ENCODE results near the gene SYNC.
A peak's percentile ranks its signal among the peaks of the same experiment; 100 is the strongest.

Gene SYNC

GRCh38 chr1:32702599-32703478 lies at the start of gene SYNC:
Gene SYNC, minus strand, starts transcription at chr1:32702770. Its CDS starts 110 bp downstream, at chr1:32702660.
- peaks cover 54% of the 10 kb centered on the region for H3K4me1 ChIP-seq (ENCODE audit: control insufficient read depth, insufficient read depth, low read length)
- H3K9me3 ChIP-seq (ENCODE audit: control insufficient read depth, low read length): no peaks in the 10 kb centered on the region
- peak within 1 kb of the TSS; percentile 89 for H3K9ac ChIP-seq (ENCODE audit: low read length)
- no peaks in the 10 kb centered on the region for H3K36me3 ChIP-seq (ENCODE audit: control insufficient read depth, insufficient read depth, low read length, severe bottlenecking)
- H3K27me3 ChIP-seq (replicated peaks; ENCODE audit: control insufficient read depth, insufficient read depth, low read length): no peaks in the 10 kb centered on the region
- peak within 1 kb of the TSS; percentile 92 for H3K4me3 ChIP-seq (ENCODE audit: low read length)
- DNase-seq (ENCODE audit: low read depth): peak; percentile 90

DNA sequence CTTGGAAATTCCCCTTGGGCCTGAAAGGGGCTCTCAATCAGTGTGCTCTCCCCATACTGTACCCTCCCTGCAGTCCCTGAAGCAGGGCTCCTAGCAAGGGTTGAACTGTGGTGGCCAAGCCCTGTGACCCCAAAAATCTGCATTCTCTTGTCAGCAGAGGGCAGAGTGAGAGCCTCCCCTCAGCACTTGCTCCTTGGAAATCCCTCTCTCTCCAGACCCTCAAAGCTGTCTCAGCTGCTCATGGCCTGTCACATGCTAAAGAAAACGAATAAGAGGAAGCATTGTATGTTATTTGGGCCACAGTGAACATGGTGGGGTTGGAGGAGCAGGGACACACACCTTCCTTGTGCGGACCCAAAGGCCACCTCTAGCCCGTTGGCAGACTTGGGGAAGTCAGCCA lies 47.2 kb upstream of the SYNC start:
- no peaks in the 10 kb centered on the region for H3K27me3 ChIP-seq (replicated peaks; ENCODE audit: control insufficient read depth, insufficient read depth, low read length)
- H3K4me3 ChIP-seq (ENCODE audit: low read length): no peak overlapping the region
- peaks cover 9% of the 10 kb centered on the region for H3K4me1 ChIP-seq (ENCODE audit: control insufficient read depth, insufficient read depth, low read length)
- no peak overlapping the region for H3K9ac ChIP-seq (ENCODE audit: low read length)
- H3K9me3 ChIP-seq (ENCODE audit: control insufficient read depth, low read length): no peaks in the 10 kb centered on the region
- no peaks in the 10 kb centered on the region for H3K36me3 ChIP-seq (ENCODE audit: control insufficient read depth, insufficient read depth, low read length, severe bottlenecking)
- no peak for DNase-seq (ENCODE audit: low read depth)

- DNase-seq (ENCODE audit: low read depth): no peak
Measured at GRCh38 chr1:32749332-32749731, 46.8 kb upstream of the SYNC start.

GRCh38 chr1:32748926-32749325 lies 46.4 kb upstream of the SYNC start:
- Histone ChIP-seq H3K4me3 (ENCODE audit: low read length) (no peak overlapping the region), H3K36me3 (ENCODE audit: control insufficient read depth, insufficient read depth, low read length, severe bottlenecking) (no peaks in the 10 kb centered on the region), H3K9me3 (ENCODE audit: control insufficient read depth, low read length) (no peaks in the 10 kb centered on the region), H3K27me3 (replicated peaks; ENCODE audit: control insufficient read depth, insufficient read depth, low read length) (no peaks in the 10 kb centered on the region), H3K9ac (ENCODE audit: low read length) (no peak overlapping the region), H3K4me1 (ENCODE audit: control insufficient read depth, insufficient read depth, low read length) (peaks cover 4% of the 10 kb centered on the region)
- no peak for DNase-seq (ENCODE audit: low read depth)

More at GRCh38 chr1:32749332-32749731, 46.8 kb upstream of the SYNC start:
- H3K4me3 ChIP-seq (ENCODE audit: low read length): no peak overlapping the region
- H3K4me1 ChIP-seq (ENCODE audit: control insufficient read depth, insufficient read depth, low read length): peaks cover 7% of the 10 kb centered on the region
- H3K36me3 ChIP-seq (ENCODE audit: control insufficient read depth, insufficient read depth, low read length, severe bottlenecking): no peaks in the 10 kb centered on the region
- H3K27me3 ChIP-seq (replicated peaks; ENCODE audit: control insufficient read depth, insufficient read depth, low read length): no peaks in the 10 kb centered on the region
- no peak overlapping the region for H3K9ac ChIP-seq (ENCODE audit: low read length)
- H3K9me3 ChIP-seq (ENCODE audit: control insufficient read depth, low read length): no peaks in the 10 kb centered on the region

DNA sequence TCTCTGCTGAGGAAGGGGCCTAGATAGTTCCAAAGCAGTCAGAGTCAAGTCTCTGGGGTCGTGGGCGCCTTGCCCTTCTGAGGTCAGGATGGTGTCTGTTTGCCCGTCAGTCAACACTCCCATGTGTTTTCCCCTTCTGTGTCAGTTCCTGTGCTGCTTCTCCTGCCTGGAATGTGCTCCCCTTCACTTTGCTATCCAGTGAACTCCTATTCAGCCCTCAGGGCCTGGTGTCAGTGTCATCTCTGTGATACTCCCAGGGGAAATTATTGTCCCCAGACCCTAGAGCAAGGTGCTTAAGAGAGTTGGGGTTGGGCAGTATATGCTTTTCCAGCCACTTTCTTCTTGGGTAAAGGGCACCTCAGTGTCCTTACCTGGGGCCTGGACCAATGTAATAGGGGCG lies 45.8 kb upstream of the SYNC start:
- peaks cover 2% of the 10 kb centered on the region for H3K4me1 ChIP-seq (ENCODE audit: control insufficient read depth, insufficient read depth, low read length)
- H3K4me3 ChIP-seq (ENCODE audit: low read length): no peak overlapping the region
- H3K27me3 ChIP-seq (replicated peaks; ENCODE audit: control insufficient read depth, insufficient read depth, low read length): no peaks in the 10 kb centered on the region
- DNase-seq (ENCODE audit: low read depth): no peak
- H3K36me3 ChIP-seq (ENCODE audit: control insufficient read depth, insufficient read depth, low read length, severe bottlenecking): no peaks in the 10 kb centered on the region
- no peak overlapping the region for H3K9ac ChIP-seq (ENCODE audit: low read length)
- H3K9me3 ChIP-seq (ENCODE audit: control insufficient read depth, low read length): no peaks in the 10 kb centered on the region

GRCh38 chr1:32746130-32746529 lies 43.6 kb upstream of the SYNC start:
- Histone ChIP-seq H3K4me1 (ENCODE audit: control insufficient read depth, insufficient read depth, low read length) (peaks cover 13% of the 10 kb centered on the region), H3K9ac (ENCODE audit: low read length) (no peak overlapping the region), H3K4me3 (ENCODE audit: low read length) (no peak overlapping the region), H3K9me3 (ENCODE audit: control insufficient read depth, low read length) (no peaks in the 10 kb centered on the region), H3K36me3 (ENCODE audit: control insufficient read depth, insufficient read depth, low read length, severe bottlenecking) (no peaks in the 10 kb centered on the region), H3K27me3 (replicated peaks; ENCODE audit: control insufficient read depth, insufficient read depth, low read length) (no peaks in the 10 kb centered on the region)
- DNase-seq (ENCODE audit: low read depth): no peak

DNA sequence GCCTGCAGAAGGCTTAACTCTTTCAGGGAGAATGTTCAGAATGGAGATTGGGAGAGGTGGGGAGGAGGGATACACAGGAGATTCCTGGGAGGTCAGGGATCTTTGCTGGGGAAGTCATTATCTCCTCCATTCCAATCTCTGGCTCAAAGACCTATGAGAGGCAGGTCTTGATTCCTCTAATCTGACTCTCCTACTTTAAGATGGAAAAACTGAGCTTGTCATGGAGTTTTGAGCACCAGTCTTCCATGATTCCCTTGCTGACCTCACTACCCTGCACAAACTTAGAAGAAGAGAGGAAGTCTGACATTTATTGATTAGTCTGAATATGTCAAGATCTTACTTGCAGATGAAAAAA lies 41.5 kb upstream of the SYNC start:
- peaks cover 13% of the 10 kb centered on the region for H3K4me1 ChIP-seq (ENCODE audit: control insufficient read depth, insufficient read depth, low read length)
- H3K27me3 ChIP-seq (replicated peaks; ENCODE audit: control insufficient read depth, insufficient read depth, low read length): no peaks in the 10 kb centered on the region
- no peaks in the 10 kb centered on the region for H3K9me3 ChIP-seq (ENCODE audit: control insufficient read depth, low read length)
- DNase-seq (ENCODE audit: low read depth): no peak
- H3K36me3 ChIP-seq (ENCODE audit: control insufficient read depth, insufficient read depth, low read length, severe bottlenecking): no peaks in the 10 kb centered on the region
- H3K9ac ChIP-seq (ENCODE audit: low read length): no peak overlapping the region
- no peak overlapping the region for H3K4me3 ChIP-seq (ENCODE audit: low read length)

GRCh38 chr1:32743380-32744070 lies 41.0 kb upstream of the SYNC start:
- no peaks in the 10 kb centered on the region for H3K27me3 ChIP-seq (replicated peaks; ENCODE audit: control insufficient read depth, insufficient read depth, low read length)
- no peaks in the 10 kb centered on the region for H3K9me3 ChIP-seq (ENCODE audit: control insufficient read depth, low read length)
- H3K9ac ChIP-seq (ENCODE audit: low read length): no peak overlapping the region
- no peaks in the 10 kb centered on the region for H3K36me3 ChIP-seq (ENCODE audit: control insufficient read depth, insufficient read depth, low read length, severe bottlenecking)
- peaks cover 13% of the 10 kb centered on the region for H3K4me1 ChIP-seq (ENCODE audit: control insufficient read depth, insufficient read depth, low read length)
- no peak overlapping the region for H3K4me3 ChIP-seq (ENCODE audit: low read length)
- DNase-seq (ENCODE audit: low read depth): no peak

DNA sequence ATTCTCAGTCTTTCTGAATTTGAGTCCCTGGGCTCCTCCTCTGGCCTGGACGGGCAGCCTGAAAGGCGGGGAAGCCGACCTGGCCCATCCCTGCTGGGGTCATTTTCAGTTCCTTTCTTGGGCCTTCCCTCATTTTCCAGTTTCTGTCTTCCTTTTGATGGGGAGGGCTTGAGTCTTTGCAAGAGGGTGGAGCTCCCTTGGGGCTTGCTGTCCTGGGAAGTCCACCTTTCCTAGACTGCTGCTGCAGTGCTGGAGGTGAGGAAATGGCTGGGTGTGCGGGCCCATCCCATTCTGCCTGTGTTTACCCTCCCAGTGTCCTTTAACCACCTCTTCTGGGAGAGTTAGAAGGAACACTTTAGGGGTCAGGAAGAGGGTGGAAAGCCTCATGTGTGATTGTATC lies 40.4 kb upstream of the SYNC start:
- Histone ChIP-seq H3K36me3 (ENCODE audit: control insufficient read depth, insufficient read depth, low read length, severe bottlenecking) (no peaks in the 10 kb centered on the region), H3K4me1 (ENCODE audit: control insufficient read depth, insufficient read depth, low read length) (peaks cover 13% of the 10 kb centered on the region), H3K27me3 (replicated peaks; ENCODE audit: control insufficient read depth, insufficient read depth, low read length) (no peaks in the 10 kb centered on the region), H3K9me3 (ENCODE audit: control insufficient read depth, low read length) (no peaks in the 10 kb centered on the region), H3K4me3 (ENCODE audit: low read length) (peak overlapping the region; percentile 77), H3K9ac (ENCODE audit: low read length) (no peak overlapping the region)
- no peak for DNase-seq (ENCODE audit: low read depth)

GRCh38 chr1:32742199-32742947 lies 39.8 kb upstream of the SYNC start:
- peak overlapping the region; percentile 77 for H3K4me3 ChIP-seq (ENCODE audit: low read length)
- DNase-seq (ENCODE audit: low read depth): no peak

More at GRCh38 chr1:32742199-32742947, 39.8 kb upstream of the SYNC start:
- Histone ChIP-seq H3K36me3 (ENCODE audit: control insufficient read depth, insufficient read depth, low read length, severe bottlenecking) (no peaks in the 10 kb centered on the region), H3K9me3 (ENCODE audit: control insufficient read depth, low read length) (no peaks in the 10 kb centered on the region), H3K4me1 (ENCODE audit: control insufficient read depth, insufficient read depth, low read length) (peaks cover 13% of the 10 kb centered on the region), H3K9ac (ENCODE audit: low read length) (peak overlapping the region; percentile 78), H3K27me3 (replicated peaks; ENCODE audit: control insufficient read depth, insufficient read depth, low read length) (no peaks in the 10 kb centered on the region)
